ENCODE measurements around the gene ASCC3.
A peak's percentile ranks its signal among the peaks of the same experiment; 100 is the strongest.

Gene ASCC3

GRCh38 chr6:100575921-100576320 is 305.2 kb downstream of the ASCC3 start:
- no peak for DNase-seq (ENCODE audit: low read depth)

- no peak for DNase-seq (ENCODE audit: low read depth)
These were observed 306.3 kb downstream of the ASCC3 start for GRCh38 chr6:100574836-100575235.

GRCh38 chr6:100573166-100573565 is 308.0 kb downstream of the ASCC3 start:
- DNase-seq (ENCODE audit: low read depth): peak; percentile 54

GRCh38 chr6:100568255-100568654 is 312.9 kb downstream of the ASCC3 start:
- DNase-seq (ENCODE audit: low read depth): peak; percentile 45

GRCh38 chr6:100566563-100566962 is 314.6 kb downstream of the ASCC3 start:
- no peak for DNase-seq (ENCODE audit: low read depth)

GRCh38 chr6:100565439-100566104 is 315.6 kb downstream of the ASCC3 start:
- DNase-seq (ENCODE audit: low read depth): no peak

GRCh38 chr6:100559859-100560258 is 321.3 kb downstream of the ASCC3 start:
- DNase-seq (ENCODE audit: low read depth): no peak

GRCh38 chr6:100554228-100554627 is 326.9 kb downstream of the ASCC3 start:
- DNase-seq (ENCODE audit: low read depth): peak; percentile 28

GRCh38 chr6:100553243-100553642 is 327.9 kb downstream of the ASCC3 start:
- DNase-seq (ENCODE audit: low read depth): no peak

- DNase-seq (ENCODE audit: low read depth): peak; percentile 88
These were observed 331.5 kb downstream of the ASCC3 start for GRCh38 chr6:100549406-100550167.

GRCh38 chr6:100538086-100538485 is 343.0 kb downstream of the ASCC3 start:
- no peak for DNase-seq (ENCODE audit: low read depth)

GRCh38 chr6:100518588-100518987 is 362.5 kb downstream of the ASCC3 start:
- no peak for DNase-seq (ENCODE audit: low read depth)

GRCh38 chr6:100517633-100518032 is 363.5 kb downstream of the ASCC3 start:
- DNase-seq (ENCODE audit: low read depth): no peak

GRCh38 chr6:100517106-100517505 is 364.0 kb downstream of the ASCC3 start:
- no peak for DNase-seq (ENCODE audit: low read depth)

- no peak for DNase-seq (ENCODE audit: low read depth)
These were observed 366.5 kb downstream of the ASCC3 start for GRCh38 chr6:100514660-100515059.

- peak; percentile 81 for DNase-seq (ENCODE audit: low read depth)
These were observed 368.8 kb downstream of the ASCC3 start for GRCh38 chr6:100512203-100512862.

GRCh38 chr6:100509101-100509500 is 372.0 kb downstream of the ASCC3 start:
- DNase-seq (ENCODE audit: low read depth): no peak

GRCh38 chr6:100506651-100507050 is 374.5 kb downstream of the ASCC3 start:
- peak; percentile 51 for DNase-seq (ENCODE audit: low read depth)

GRCh38 chr6:100504786-100505737 is 376.1 kb downstream of the ASCC3 start:
- DNase-seq (ENCODE audit: low read depth): peak; percentile 76

GRCh38 chr6:100503043-100503705 is 378.0 kb downstream of the ASCC3 start:
- DNase-seq (ENCODE audit: low read depth): no peak

GRCh38 chr6:100493206-100493888 is 387.8 kb downstream of the ASCC3 start:
- no peak for DNase-seq (ENCODE audit: low read depth)
